HG03097 (cell line): ENCODE data around the gene TINAG.
"Not testable (repeated sequence)": the region's sequence is repeated elsewhere in the genome, so short reads cannot be mapped to it uniquely, and the experiment has no call there.

ENCODE experiments used
- ATAC-seq: cut with Tn5 transposase; IDR thresholded peaks from one replicate; pipeline ENCODE4 v1.9.1; 2021; ENCODE audit not compliant: unreplicated experiment, low FRiP score

Gene TINAG

GRCh38 chr6:54301770-54302169, 6.5 kb upstream of the TINAG start:
- no peak for ATAC-seq

- peak; percentile 75 for ATAC-seq
Measured at GRCh38 chr6:54307439-54307910, 766 bp upstream of the TINAG start.

- ATAC-seq, result no peak
Measured at GRCh38 chr6:54308986-54309315, 710 bp downstream of the TINAG start.

- ATAC-seq, result no peak
Measured at GRCh38 chr6:54310377-54311152, 2.3 kb downstream of the TINAG start.

GRCh38 chr6:54315656-54316055, 7.4 kb downstream of the TINAG start:
- ATAC-seq, result no peak

GRCh38 chr6:54320871-54321270, 12.6 kb downstream of the TINAG start:
- no peak for ATAC-seq

GRCh38 chr6:54327631-54328030, 19.4 kb downstream of the TINAG start:
- no peak for ATAC-seq

- not testable (repeated sequence) for ATAC-seq
Measured at GRCh38 chr6:54331571-54331970, 23.3 kb downstream of the TINAG start.

- ATAC-seq, result no peak
Measured at GRCh38 chr6:54335871-54336270, 27.6 kb downstream of the TINAG start.

GRCh38 chr6:54353975-54354374, 45.7 kb downstream of the TINAG start:
- no peak for ATAC-seq

GRCh38 chr6:54354608-54355007, 46.4 kb downstream of the TINAG start:
- ATAC-seq, result no peak

- ATAC-seq, result no peak
Measured at GRCh38 chr6:54357141-54357540, 48.9 kb downstream of the TINAG start.

- ATAC-seq, result no peak
Measured at GRCh38 chr6:54361188-54361587, 52.9 kb downstream of the TINAG start.

- no peak for ATAC-seq
Measured at GRCh38 chr6:54361734-54362133, 53.5 kb downstream of the TINAG start.

GRCh38 chr6:54366667-54367327, 58.6 kb downstream of the TINAG start:
- ATAC-seq, result no peak

GRCh38 chr6:54377776-54378175, 69.5 kb downstream of the TINAG start:
- no peak for ATAC-seq

- no peak for ATAC-seq
Measured at GRCh38 chr6:54386295-54386694, 78.1 kb downstream of the TINAG start.

- no peak for ATAC-seq
Measured at GRCh38 chr6:54390362-54390761, 82.1 kb downstream of the TINAG start.

GRCh38 chr6:54391577-54391976, 83.3 kb downstream of the TINAG start:
- ATAC-seq, result no peak

GRCh38 chr6:54403096-54403495, 94.9 kb downstream of the TINAG start:
- ATAC-seq, result no peak

- ATAC-seq, result no peak
Measured at GRCh38 chr6:54404791-54405190, 96.5 kb downstream of the TINAG start.

- ATAC-seq, result no peak
Measured at GRCh38 chr6:54411767-54412166, 103.5 kb downstream of the TINAG start.
